ENCODE measurements around the gene AOPEP. TPM values are rescaled to one million over a fixed set of nuclear protein-coding genes. Genes with fewer than 3 reads are reported as not detected.

Gene AOPEP
- total and polyA plus RNA-seq, 2 of the 13 experiments (the other 11 are each of a cell fraction or from before 2014, with no cell fraction given), result 22.2 to 41.6 TPM

- peak overlapping the region; percentile 54 for H3K4me2 ChIP-seq (ENCODE audit: low read depth, low read length)
- no peaks in the 10 kb centered on the region for H3K27me3 ChIP-seq (ENCODE audit: control insufficient read depth in 1 of 2, insufficient read depth in 2 of 2, low read length in 2 of 2)
- peaks cover 93% of the 10 kb centered on the region for H3K4me1 ChIP-seq (ENCODE audit: insufficient read depth, low read length)
- WGBS (ENCODE audit: low lambda C conversion rate), result 93% methylated on average over 4 of the region's 11 CpGs
- peaks cover 88% of the 10 kb centered on the region for H3K79me2 ChIP-seq (ENCODE audit: insufficient read depth, low read length)
- ATAC-seq, result no peak
- in situ Hi-C loops (cut with HindIII; ENCODE audit: extremely low pct_ligation_motif_present, low pct_unique_long_range_greater_than_20kb) (no loop called here), intact Hi-C loops (cut with micrococcal nuclease; ENCODE audit: unreplicated experiment) (loop anchor here (2.0 kb wide), 1 partner anchor 34 kb away; no protein-coding TSS in a partner anchor)
- DNase-seq (ENCODE audit: low spot score), result no peak
- no peak overlapping the region for H3K4me3 ChIP-seq (replicated peaks in 1 of 3; ENCODE audit: insufficient read depth in 1 of 3, low read depth in 2 of 3, low read length in 3 of 3)
- peak overlapping the region; percentile 69 for H3K9ac ChIP-seq (ENCODE audit: insufficient read depth, low read depth, low read length)
- no peak for TF ChIP-seq FOXO1 (CRISPR knock-in tag; IDR thresholded peaks at IDR 0.05)
- peak; percentile 77 for TF ChIP-seq AGO2 (optimal IDR thresholded peaks at IDR 0.05; ENCODE audit: low read depth, low read length)
- TF ChIP-seq MAX (IDR thresholded peaks at IDR 0.05), result no peak
- peak; percentile 26; the same call in 1 of the 2 replicates for TF ChIP-seq RXRA (CRISPR knock-in tag; IDR thresholded peaks at IDR 0.05)
- TF ChIP-seq ZNF639 (CRISPR knock-in tag; conservative IDR thresholded peaks at IDR 0.05), result no peak
- TF ChIP-seq NFIB (CRISPR knock-in tag; IDR thresholded peaks at IDR 0.05; ENCODE audit: borderline replicate concordance), result 0 out of 2 replicates have a peak, but pooled peaks have one; percentile 47
- H3K27ac ChIP-seq (ENCODE audit: extremely low read length, insufficient read depth, low read length), result peak overlapping the region; percentile 91
- no TSS peak for BruUV-seq (replicated peaks)
- H4K20me1 ChIP-seq (ENCODE audit: insufficient read depth, low read length), result peaks cover 19% of the 10 kb centered on the region
- H3K36me3 ChIP-seq (replicated peaks in 1 of 2; ENCODE audit: control insufficient read depth in 1 of 2, insufficient read depth in 2 of 2, low read length in 2 of 2), result peaks cover 27 to 70% of the 10 kb centered on the region in 2 experiments
- FAIRE-seq, result no peak
- no peaks in the 10 kb centered on the region for H3K9me3 ChIP-seq (ENCODE audit: low read length)
- ChIA-PET POLR2A (interaction anchor here (1.0 to 4.8 kb wide), 7 partner anchors 14 to 396 kb away, joined by 3 to 52 read pairs (median 13); no protein-coding TSS in a partner anchor), CTCF (ENCODE audit: low intra/inter-chr PET ratio, low total read pairs) (no interaction called here)
- H2AFZ ChIP-seq (ENCODE audit: low read length), result no peak overlapping the region
These were observed 338.7 kb downstream of the AOPEP start for GRCh38 chr9:95065224-95065623.

- in situ Hi-C loops (cut with HindIII; ENCODE audit: extremely low pct_ligation_motif_present, low pct_unique_long_range_greater_than_20kb) (no loop called here), intact Hi-C loops (cut with micrococcal nuclease; ENCODE audit: unreplicated experiment) (no loop called here)
- H3K9me3 ChIP-seq (ENCODE audit: low read length), result no peaks in the 10 kb centered on the region
- CTCF ChIA-PET (ENCODE audit: low intra/inter-chr PET ratio, low total read pairs), result no interaction called here
- WGBS (ENCODE audit: low lambda C conversion rate), result 96% methylated on average over 6 of the region's 6 CpGs
- peak overlapping the region; percentile 91 for H3K27ac ChIP-seq (ENCODE audit: extremely low read length, insufficient read depth, low read length)
- ATAC-seq (no peak), DNase-seq (ENCODE audit: low spot score) (no peak), FAIRE-seq (no peak)
- no peak overlapping the region for H2AFZ ChIP-seq (ENCODE audit: low read length)
- H3K9ac ChIP-seq (ENCODE audit: insufficient read depth, low read depth, low read length), result no peak overlapping the region
- POLR2A ChIA-PET, result interaction anchor here (4.8 kb wide), 1 partner anchor 43 kb away, joined by 52 read pairs; no protein-coding TSS in a partner anchor
- H4K20me1 ChIP-seq (ENCODE audit: insufficient read depth, low read length), result peaks cover 32% of the 10 kb centered on the region
- H3K4me3 ChIP-seq (replicated peaks in 1 of 3; ENCODE audit: insufficient read depth in 1 of 3, low read depth in 2 of 3, low read length in 3 of 3), result no peak overlapping the region
- peaks cover 85% of the 10 kb centered on the region for H3K4me1 ChIP-seq (ENCODE audit: insufficient read depth, low read length)
- BruUV-seq (replicated peaks), result no TSS peak
- no peak overlapping the region for H3K4me2 ChIP-seq (ENCODE audit: low read depth, low read length)
- H3K36me3 ChIP-seq (replicated peaks in 1 of 2; ENCODE audit: control insufficient read depth in 1 of 2, insufficient read depth in 2 of 2, low read length in 2 of 2), result peaks cover 30 to 67% of the 10 kb centered on the region in 2 experiments
- H3K27me3 ChIP-seq (ENCODE audit: control insufficient read depth in 1 of 2, insufficient read depth in 2 of 2, low read length in 2 of 2), result no peaks in the 10 kb centered on the region
- TF ChIP-seq ZNF687 (CRISPR knock-in tag; IDR thresholded peaks at IDR 0.05), result peak; percentile 22; the same call in 1 of the 2 replicates
- peak; percentile 85 for TF ChIP-seq RBM22 (optimal IDR thresholded peaks at IDR 0.05; ENCODE audit: low read length)
- no peak for TF ChIP-seq TBL1XR1 (IDR thresholded peaks at IDR 0.05; ENCODE audit: borderline replicate concordance, low read length, partially characterized antibody)
- TF ChIP-seq ZBTB38 (CRISPR knock-in tag; IDR thresholded peaks at IDR 0.05), result peak; percentile 63; the same call in 1 of the 2 replicates
- peaks cover 90% of the 10 kb centered on the region for H3K79me2 ChIP-seq (ENCODE audit: insufficient read depth, low read length)
These were observed 340.6 kb downstream of the AOPEP start for GRCh38 chr9:95067057-95067456.
